ENCODE measurements around the gene JAZF1.

DNA sequence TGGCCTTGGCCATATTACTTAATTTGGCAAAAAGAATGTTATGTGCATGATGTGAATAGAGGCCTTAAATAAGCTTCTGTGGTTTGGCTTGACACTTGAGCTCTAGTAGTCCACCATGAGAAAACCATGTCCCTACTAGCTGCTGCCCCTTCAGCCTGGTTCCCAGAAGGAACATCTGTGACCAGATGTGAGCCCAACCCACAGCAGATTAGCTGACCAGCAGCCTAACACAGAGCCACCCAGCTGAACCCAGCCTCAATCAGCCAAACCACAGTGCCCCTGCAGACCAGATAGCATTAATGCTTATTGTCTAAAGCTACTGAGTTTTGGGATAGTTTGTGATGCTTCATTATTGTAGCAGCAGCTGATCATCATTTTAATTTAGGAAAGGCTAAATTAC lies 16.6 kb downstream of the JAZF1 start:
- TF ChIP-seq, protein P1, sequence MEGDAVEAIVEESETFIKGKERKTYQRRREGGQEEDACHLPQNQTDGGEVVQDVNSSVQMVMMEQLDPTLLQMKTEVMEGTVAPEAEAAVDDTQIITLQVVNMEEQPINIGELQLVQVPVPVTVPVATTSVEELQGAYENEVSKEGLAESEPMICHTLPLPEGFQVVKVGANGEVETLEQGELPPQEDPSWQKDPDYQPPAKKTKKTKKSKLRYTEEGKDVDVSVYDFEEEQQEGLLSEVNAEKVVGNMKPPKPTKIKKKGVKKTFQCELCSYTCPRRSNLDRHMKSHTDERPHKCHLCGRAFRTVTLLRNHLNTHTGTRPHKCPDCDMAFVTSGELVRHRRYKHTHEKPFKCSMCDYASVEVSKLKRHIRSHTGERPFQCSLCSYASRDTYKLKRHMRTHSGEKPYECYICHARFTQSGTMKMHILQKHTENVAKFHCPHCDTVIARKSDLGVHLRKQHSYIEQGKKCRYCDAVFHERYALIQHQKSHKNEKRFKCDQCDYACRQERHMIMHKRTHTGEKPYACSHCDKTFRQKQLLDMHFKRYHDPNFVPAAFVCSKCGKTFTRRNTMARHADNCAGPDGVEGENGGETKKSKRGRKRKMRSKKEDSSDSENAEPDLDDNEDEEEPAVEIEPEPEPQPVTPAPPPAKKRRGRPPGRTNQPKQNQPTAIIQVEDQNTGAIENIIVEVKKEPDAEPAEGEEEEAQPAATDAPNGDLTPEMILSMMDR (IDR thresholded peaks at IDR 0.05) = no peak
- no peak for TF ChIP-seq ZFX (IDR thresholded peaks at IDR 0.05; ENCODE audit: borderline replicate concordance)

Measured in 22Rv1 (cell line).